HG02970 (cell line): ENCODE data around the gene FAM24A.
"Not testable (repeated sequence)": the region's sequence is repeated elsewhere in the genome, so short reads cannot be mapped to it uniquely, and the experiment has no call there.

ENCODE experiments used
- ATAC-seq: cut with Tn5 transposase; IDR thresholded peaks from one replicate; pipeline ENCODE4 v1.9.1; 2021; ENCODE audit warnings: mild to moderate bottlenecking, moderate library complexity, moderate number of reproducible peaks; ENCODE audit not compliant: unreplicated experiment, low FRiP score

Gene FAM24A

DNA sequence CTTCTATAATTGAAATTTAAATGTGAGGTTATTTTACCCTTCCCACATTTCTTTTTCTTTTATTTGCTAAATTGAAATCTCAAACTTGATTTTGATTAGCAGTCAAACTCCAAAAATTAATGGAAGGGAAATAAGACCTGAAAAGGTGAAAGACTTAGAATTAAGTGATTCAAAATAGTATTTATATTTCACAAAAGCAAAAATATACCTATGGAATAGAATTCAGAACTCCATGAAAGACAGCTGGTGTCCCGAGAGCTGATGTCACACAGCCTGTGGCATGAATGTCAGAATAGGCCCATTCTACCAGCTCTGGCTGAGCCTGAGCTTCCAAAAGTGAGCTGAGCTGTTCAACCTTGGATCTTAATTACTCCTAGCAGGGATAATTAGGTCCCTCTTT is at the start of gene FAM24A:
TSS of gene FAM24A (plus strand) at position 301 of the 400 bp plus-strand sequence. CDS start 1,025 bp downstream, outside the sequence.
- no peak for ATAC-seq

- ATAC-seq: no peak
These were observed 48.7 kb upstream of the FAM24A start for GRCh38 chr10:122861711-122862161.

GRCh38 chr10:122863216-122864193 is 46.9 kb upstream of the FAM24A start:
- ATAC-seq: no peak

DNA sequence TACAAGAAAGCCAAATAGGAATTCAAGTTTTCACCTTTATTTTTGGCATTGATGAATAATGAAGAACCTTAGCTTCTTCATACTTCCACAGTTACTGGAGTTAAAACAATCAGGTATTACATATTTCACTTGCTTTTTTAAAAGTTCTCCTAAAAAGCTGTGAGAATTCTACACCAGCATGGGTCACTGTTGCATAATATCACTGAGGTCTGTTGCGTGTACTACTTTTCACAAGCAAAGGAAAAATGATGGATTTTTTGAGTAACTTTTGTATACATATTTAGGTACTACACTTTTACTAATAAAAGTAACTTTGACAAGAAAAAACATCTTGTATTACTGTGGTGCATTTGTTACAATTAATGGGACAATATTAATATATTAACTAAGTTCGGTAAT is 46.2 kb upstream of the FAM24A start:
- no peak for ATAC-seq

GRCh38 chr10:122864901-122865300 is 45.5 kb upstream of the FAM24A start:
- no peak for ATAC-seq

DNA sequence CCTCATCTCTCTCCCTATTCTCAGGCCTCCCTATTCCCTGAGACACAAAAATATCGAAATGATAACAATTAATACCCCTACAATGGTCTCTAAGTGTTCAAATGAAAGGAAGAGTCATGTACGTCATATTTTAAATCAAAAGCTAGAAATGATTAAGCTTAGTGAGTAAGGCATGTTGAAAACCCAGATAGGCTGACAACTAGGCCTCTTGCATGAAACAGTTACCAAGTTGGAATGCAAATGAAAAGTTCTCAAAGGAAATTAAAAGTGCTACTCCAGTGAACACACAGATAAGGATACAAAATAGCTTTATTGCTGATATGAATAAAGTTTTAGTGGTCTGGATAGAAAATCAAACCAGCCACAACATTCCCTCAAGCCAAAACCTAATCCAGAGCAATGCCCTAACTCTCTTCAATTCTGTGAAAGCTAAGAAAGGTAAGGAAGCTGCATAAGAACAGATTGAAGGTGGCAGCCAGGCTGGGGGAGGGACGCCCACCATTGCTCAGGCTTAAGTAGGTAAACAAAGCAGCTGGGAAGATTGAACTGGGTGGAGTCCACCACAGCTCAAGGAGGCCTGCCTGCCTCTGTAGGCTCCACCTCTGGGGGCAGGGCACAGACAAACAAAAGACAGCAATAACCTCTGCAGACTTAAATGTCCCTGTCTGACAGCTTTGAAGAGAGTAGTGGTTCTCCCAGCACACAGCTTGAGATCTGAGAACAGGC is 43.5 kb upstream of the FAM24A start:
- ATAC-seq: not testable (repeated sequence)

DNA sequence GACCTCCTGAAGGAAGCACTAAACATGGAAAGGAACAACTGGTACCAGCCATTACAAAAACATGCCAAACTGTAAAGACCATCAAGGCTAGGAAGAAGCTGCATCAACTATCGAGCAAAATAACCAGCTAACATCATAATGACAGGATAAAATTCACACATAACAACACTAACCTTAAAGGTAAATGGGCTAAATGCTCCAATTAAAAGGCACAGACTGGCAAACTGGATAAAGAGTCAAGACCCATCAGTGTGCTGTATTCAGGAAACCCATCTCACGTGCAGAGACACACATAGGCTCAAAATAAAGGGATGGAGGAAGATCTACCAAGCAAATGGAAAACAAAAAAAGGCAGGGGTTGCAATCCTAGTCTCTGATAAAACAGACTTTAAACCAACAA is 41.6 kb upstream of the FAM24A start:
- not testable (repeated sequence) for ATAC-seq

- not testable (repeated sequence) for ATAC-seq
These were observed 38.5 kb upstream of the FAM24A start for GRCh38 chr10:122871947-122872346.

GRCh38 chr10:122875843-122876466 is 34.5 kb upstream of the FAM24A start:
- no peak for ATAC-seq

DNA sequence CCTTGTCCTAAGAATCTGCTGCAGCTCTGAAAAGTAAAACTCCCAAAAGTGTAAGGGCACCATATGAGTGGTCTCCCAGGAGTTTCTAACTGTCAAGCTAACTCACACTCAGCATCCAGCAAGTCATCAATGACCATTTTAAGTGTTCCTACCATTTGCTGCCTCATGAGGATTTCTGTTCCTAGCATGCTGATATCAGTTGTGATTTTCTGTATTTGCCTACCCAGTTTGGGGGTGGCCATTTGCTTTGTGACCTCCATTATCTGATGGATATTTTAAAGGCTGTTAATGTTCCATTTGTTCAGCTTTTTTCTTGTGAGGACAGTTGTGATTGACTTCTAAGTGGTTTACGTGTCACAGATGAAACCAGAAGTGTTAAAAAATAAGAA is 33.9 kb upstream of the FAM24A start:
- no peak for ATAC-seq

- no peak for ATAC-seq
These were observed 33.1 kb upstream of the FAM24A start for GRCh38 chr10:122877264-122877663.

GRCh38 chr10:122878799-122879338 is 31.5 kb upstream of the FAM24A start:
- ATAC-seq: peak; percentile 10

- peak; percentile 72 for ATAC-seq
These were observed 30.8 kb upstream of the FAM24A start, which contains the start of gene FAM24B for GRCh38 chr10:122879339-122880273. Gene FAM24B, minus strand, starts transcription at chr10:122879581. Its CDS starts 29,066 bp downstream, at chr10:122850515.

- ATAC-seq: no peak
These were observed 27.6 kb upstream of the FAM24A start for GRCh38 chr10:122882766-122883165.

- no peak for ATAC-seq
These were observed 26.2 kb upstream of the FAM24A start for GRCh38 chr10:122884166-122884565.

- no peak for ATAC-seq
These were observed 16.0 kb upstream of the FAM24A start for GRCh38 chr10:122894261-122894944.

DNA sequence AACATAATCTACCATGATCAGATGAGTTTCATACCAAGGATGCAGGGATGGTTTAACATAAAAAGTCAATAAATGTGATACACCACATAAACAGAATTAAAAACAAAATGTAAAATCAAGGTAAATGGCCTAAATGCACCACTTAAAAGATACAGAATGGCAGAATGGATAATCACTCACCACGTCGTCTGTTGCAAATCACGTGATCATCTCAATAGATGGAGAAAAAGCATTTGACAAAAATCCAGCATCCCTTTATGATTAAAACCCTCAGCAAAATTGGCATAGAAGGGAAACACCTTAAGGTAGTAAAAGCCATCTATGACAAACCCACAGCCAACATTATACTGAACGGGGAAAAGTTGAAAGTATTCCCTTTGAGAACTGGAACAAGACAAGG is 6.5 kb upstream of the FAM24A start:
- ATAC-seq: not testable (repeated sequence)

GRCh38 chr10:122911889-122912484 is 1.6 kb downstream of the FAM24A start:
- ATAC-seq: no peak
